Right atrium auricular region (tissue), 2 donors: ENCODE data around the gene ADGB. TPM values are rescaled to one million over a fixed set of nuclear protein-coding genes. Genes with fewer than 3 reads are reported as not detected.

Source experiments
- DNase-seq: peaks from one replicate; pipeline ENCODE4 v3.0.0-alpha.2; 2019; ENCODE audit warnings: low spot score
- H3K27ac ChIP-seq, 2 donors: fragments of 200-600 bp; sonication (generic); 1 replicate in 1 of 2; 2 replicates in 1 of 2; pipeline ENCODE4 v1.5.1; 2016 to 2019
- H3K27me3 ChIP-seq, 2 donors: fragments of 200-600 bp; sonication (generic); one replicate each; pipeline versions ENCODE4 v1.5.1 to v1.6.0; 2017 to 2019
- H3K36me3 ChIP-seq: fragments of 200-600 bp; sonication (generic); one replicate; pipeline ENCODE4 v1.5.1; 2016
- H3K4me1 ChIP-seq, 2 donors: fragments of 200-600 bp; sonication (generic); one replicate each; pipeline versions ENCODE4 v1.5.1 to v1.6.0; 2017 to 2019
- H3K4me3 ChIP-seq, 2 donors: fragments of 200-600 bp; sonication (generic); 1 replicate in 1 of 2; 2 replicates in 1 of 2; pipeline ENCODE4 v1.5.1; 2017 to 2019; ENCODE audit warnings: mild to moderate bottlenecking in 1 of 2, moderate library complexity in 1 of 2
- H3K9me3 ChIP-seq, 2 donors: fragments of 200-600 bp; sonication (generic); one replicate each; pipeline ENCODE4 v1.5.1; 2019
- total RNA-seq, 2 donors: library from RNA; depleted of rRNA; stranded (reverse); fragments of >200 nt; gene quantifications; one replicate each; pipeline ENCODE4 v1.1.0, GENCODE V29; 2016
- TF ChIP-seq, protein P1 (sequence below), 2 donors: fragments of 200-600 bp; sonication (generic); IDR thresholded peaks; one replicate each; pipeline ENCODE4 v1.5.1; 2019; ENCODE audit warnings: antibody characterized with exemption in 2 of 2

Gene ADGB
- total RNA-seq, 2 donors from 2014 or later: not detected

DNA sequence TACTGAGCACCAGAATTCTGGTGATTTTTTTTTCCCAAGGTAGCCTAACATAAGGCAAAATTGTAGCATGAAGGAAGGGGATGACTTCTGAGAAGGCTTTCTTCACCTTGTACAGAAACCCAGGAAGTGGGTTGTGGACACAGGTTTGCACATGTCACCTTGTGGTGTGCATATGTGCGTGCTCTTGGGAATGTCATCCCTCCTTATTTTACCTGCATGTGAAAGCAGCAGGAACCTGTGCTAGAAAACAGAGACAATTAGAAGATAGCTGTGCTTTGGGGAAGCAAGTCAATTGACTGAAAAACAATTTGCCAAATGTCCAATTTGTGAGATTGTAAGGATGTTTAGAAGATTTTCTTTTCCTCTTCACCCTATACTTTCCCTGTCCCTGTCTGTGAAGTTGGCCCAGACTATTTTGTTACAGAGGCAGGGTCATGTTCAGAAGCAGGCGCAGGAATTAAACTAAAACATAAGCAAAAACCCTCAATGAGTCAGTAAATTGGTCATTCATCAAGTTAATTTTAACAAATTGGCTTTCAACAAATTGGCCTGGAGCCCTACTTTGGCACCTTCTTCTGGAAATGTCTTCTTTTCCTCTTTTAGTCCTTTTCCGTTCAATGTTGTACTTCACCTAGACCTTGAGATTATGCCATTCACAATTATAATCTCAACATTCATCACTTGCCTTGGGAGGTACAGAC, 261.2 kb downstream of the ADGB start:
- no peaks in the 10 kb centered on the region for H3K9me3 ChIP-seq
- no peak for DNase-seq
- H3K27ac ChIP-seq: no peak overlapping the region
- TF ChIP-seq, protein P1, sequence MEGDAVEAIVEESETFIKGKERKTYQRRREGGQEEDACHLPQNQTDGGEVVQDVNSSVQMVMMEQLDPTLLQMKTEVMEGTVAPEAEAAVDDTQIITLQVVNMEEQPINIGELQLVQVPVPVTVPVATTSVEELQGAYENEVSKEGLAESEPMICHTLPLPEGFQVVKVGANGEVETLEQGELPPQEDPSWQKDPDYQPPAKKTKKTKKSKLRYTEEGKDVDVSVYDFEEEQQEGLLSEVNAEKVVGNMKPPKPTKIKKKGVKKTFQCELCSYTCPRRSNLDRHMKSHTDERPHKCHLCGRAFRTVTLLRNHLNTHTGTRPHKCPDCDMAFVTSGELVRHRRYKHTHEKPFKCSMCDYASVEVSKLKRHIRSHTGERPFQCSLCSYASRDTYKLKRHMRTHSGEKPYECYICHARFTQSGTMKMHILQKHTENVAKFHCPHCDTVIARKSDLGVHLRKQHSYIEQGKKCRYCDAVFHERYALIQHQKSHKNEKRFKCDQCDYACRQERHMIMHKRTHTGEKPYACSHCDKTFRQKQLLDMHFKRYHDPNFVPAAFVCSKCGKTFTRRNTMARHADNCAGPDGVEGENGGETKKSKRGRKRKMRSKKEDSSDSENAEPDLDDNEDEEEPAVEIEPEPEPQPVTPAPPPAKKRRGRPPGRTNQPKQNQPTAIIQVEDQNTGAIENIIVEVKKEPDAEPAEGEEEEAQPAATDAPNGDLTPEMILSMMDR (IDR thresholded peaks at IDR 0.05): no peak
- H3K36me3 ChIP-seq: no peaks in the 10 kb centered on the region
- H3K4me1 ChIP-seq: peaks cover 0 to 4% of the 10 kb centered on the region in 2 donors
- H3K4me3 ChIP-seq: no peak overlapping the region
- H3K27me3 ChIP-seq: no peaks in the 10 kb centered on the region

DNA sequence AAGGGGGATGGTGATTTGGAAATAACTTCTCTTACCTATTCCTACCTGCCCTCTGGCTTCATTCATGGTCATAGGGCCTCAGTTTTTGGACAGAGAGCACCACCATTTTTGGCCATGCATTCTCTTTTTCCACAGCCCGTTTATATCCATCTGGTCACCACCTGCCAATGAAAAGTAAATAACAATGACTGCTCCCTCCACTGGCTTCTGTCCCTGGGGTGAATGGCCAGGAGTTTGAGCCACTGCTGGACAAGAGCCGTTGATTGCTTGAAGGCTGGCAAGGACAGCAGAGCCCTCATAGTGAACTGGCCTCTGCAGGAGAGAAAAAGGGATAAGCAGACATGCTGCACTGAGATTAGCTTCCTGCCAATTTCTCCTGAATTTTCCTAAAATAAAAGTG, 261.8 kb downstream of the ADGB start:
- Histone ChIP-seq H3K27ac (no peak overlapping the region), H3K4me3 (no peak overlapping the region), H3K9me3 (no peaks in the 10 kb centered on the region), H3K4me1 (peaks cover 0 to 4% of the 10 kb centered on the region in 2 donors), H3K27me3 (no peaks in the 10 kb centered on the region), H3K36me3 (no peaks in the 10 kb centered on the region)
- no peak for DNase-seq
- TF ChIP-seq, protein P1 (IDR thresholded peaks at IDR 0.05): no peak

DNA sequence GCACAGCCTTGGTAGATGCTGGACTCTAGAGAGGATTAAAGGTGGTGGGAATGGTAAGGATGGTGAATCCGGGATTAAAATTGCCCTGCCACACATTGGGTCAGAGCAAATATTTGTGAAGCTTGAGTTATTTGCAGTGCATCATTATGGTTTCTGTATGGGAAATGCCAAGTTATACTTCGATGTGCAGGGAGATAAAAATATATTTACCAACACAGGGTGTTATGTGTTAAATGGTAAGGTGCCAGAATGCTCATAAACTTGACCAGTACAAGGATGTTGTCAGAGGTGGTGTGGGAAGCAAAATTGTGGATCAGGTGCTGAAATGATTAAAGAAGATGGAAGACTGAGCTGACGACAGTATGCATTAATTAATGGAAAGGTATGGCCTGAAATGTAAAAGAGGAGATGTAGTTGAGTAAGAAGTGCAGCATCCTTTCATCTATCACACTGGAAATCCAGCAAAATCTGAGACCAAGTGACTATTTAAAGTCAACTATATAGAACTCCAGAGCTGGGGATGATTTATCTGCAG, 262.3 kb downstream of the ADGB start:
- H3K4me3 ChIP-seq: no peak overlapping the region
- no peak for DNase-seq
- H3K36me3 ChIP-seq: no peaks in the 10 kb centered on the region
- H3K4me1 ChIP-seq: peaks cover 0 to 4% of the 10 kb centered on the region in 2 donors
- H3K9me3 ChIP-seq: no peaks in the 10 kb centered on the region
- TF ChIP-seq, protein P1 (IDR thresholded peaks at IDR 0.05): no peak
- no peaks in the 10 kb centered on the region for H3K27me3 ChIP-seq
- H3K27ac ChIP-seq: no peak overlapping the region

DNA sequence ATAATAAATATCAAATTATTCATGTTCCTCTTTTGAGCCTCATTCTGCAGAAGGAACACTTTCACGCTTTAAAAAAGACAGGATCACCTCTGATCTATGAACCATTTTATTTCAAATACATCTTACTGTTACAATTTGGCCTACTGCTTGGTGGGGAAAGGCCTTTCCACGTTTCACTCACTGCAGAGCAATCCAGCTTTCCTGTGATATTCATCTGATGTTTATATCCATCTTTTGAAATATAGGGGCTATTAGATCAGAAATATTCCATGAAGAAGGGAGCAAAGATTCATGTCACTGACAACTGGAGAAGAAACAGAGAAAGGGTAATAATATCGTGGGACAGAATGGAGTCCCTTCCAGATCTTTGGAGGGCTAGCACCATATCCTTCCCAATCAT, 262.9 kb downstream of the ADGB start:
- no peaks in the 10 kb centered on the region for H3K9me3 ChIP-seq
- TF ChIP-seq, protein P1 (IDR thresholded peaks at IDR 0.05): no peak
- H3K36me3 ChIP-seq: no peaks in the 10 kb centered on the region
- H3K4me1 ChIP-seq: peaks cover 0 to 4% of the 10 kb centered on the region in 2 donors
- no peak overlapping the region for H3K4me3 ChIP-seq
- DNase-seq: no peak
- H3K27me3 ChIP-seq: no peaks in the 10 kb centered on the region
- no peak overlapping the region for H3K27ac ChIP-seq

DNA sequence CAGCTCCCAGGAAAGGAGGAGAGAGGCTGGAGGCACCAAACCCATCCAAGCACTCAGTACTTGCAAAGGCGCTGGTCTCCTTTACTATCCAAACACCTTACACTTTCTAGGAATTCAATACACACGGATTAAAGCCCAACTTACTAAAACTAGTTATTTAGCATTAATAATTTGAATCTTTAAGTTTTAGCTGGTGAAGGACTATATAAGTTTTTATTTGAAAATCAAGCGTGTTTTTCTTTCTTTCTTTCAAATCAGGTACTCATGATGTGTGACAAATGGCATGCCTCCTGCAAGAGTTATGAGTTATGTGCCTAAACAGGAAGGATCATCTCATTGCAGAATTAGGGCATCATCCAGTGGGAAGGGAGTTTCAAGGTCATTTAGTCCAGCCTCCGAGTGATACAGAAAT, 263.7 kb downstream of the ADGB start:
- H3K4me1 ChIP-seq: peaks cover 0 to 4% of the 10 kb centered on the region in 2 donors
- no peak overlapping the region for H3K27ac ChIP-seq
- TF ChIP-seq, protein P1 (IDR thresholded peaks at IDR 0.05): no peak
- H3K36me3 ChIP-seq: no peaks in the 10 kb centered on the region
- no peak for DNase-seq
- H3K27me3 ChIP-seq: no peaks in the 10 kb centered on the region
- H3K9me3 ChIP-seq: no peaks in the 10 kb centered on the region
- no peak overlapping the region for H3K4me3 ChIP-seq
